GM12892 (cell line): Measurements from ENCODE around the gene LCOR.

Source experiments
- DNase-seq: peaks from one replicate; pipeline ENCODE4 v3.0.0; 2011; ENCODE audit not compliant: insufficient read length
- FAIRE-seq: peaks from 2 replicates; lab custom pipeline; 2011; peaks lifted over from hg19 to GRCh38; lab: Jason Lieb, UNC
- POLR2A ChIP-seq: IDR thresholded peaks from 2 replicates; pipeline ENCODE4 v1.6.1; 2011; ENCODE audit warnings: low read depth, low read length, control low read depth
- POLR2AphosphoS5 ChIP-seq: IDR thresholded peaks from 2 replicates; pipeline ENCODE4 v1.6.1; 2011; ENCODE audit warnings: low read depth, low read length, control low read depth
- TAF1 ChIP-seq: IDR thresholded peaks from 2 replicates; pipeline ENCODE4 v1.6.1; 2011; ENCODE audit warnings: low read depth, mild to moderate bottlenecking, control low read depth, low read length, borderline replicate concordance

The LCOR gene

DNA sequence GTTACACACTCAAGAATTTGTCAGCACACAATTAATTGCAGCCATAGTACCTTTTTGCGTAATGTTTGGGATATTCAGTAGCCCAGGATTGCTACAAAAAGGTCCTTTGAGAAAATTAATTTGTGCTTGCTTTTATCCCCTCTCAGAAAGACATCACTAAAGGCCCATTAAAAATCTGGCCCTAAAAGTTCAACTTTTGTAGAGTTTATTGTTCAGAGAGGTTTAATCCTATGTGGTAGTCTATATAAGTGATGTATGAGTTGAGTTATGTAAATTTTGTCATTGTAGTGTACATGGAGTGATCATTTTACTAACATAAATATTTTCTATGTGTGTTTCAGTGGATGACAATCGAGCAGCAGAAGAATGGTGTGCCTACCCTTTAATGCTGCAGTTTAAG, 126.0 kb downstream of the LCOR start:
- TF ChIP-seq TAF1 (no peak), POLR2AphosphoS5 (no peak), POLR2A (no peak)
- FAIRE-seq: no peak
- DNase-seq: no peak

DNA sequence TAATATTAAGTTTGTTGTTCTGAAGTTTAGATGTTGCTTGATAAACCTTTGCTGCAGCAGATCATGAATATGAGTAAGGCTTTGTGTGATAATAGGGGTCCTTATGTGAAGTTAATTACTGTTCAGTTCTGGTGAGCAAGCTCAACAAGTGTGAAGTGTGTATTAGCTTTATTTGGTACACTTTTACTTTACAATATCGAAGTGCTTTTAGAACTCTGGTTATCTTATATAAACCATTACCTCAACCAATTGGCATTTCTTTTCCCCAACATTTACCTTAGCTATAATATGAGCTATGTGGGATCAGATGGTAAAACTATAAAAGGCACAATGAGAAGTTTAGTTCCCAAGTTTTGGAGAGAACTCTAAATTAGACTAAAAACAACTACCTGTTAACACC, 127.6 kb downstream of the LCOR start:
- DNase-seq: no peak
- TF ChIP-seq POLR2AphosphoS5: no peak
- TF ChIP-seq POLR2A: no peak
- no peak for TF ChIP-seq TAF1
- no peak for FAIRE-seq

DNA sequence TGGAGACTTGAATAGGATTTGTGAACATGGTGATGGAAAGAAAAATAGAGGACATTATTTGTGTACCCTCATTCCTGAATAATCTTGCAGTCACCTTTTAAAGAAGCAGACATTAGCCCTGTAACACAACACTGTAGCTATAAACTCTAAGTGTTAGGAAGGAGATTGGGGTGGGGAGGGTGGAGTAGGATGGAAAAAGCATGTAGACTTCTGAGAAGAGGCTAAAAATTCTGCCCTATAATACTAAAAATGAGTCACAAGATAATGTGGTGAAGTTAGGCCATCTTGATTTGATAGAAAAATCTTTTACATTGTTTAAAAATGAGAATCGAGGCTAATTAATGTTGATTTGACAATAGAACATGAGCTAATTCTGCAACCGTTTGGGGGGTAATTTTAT, 128.8 kb downstream of the LCOR start:
- TF ChIP-seq TAF1 (no peak), POLR2A (no peak), POLR2AphosphoS5 (no peak)
- DNase-seq: no peak
- FAIRE-seq: no peak

DNA sequence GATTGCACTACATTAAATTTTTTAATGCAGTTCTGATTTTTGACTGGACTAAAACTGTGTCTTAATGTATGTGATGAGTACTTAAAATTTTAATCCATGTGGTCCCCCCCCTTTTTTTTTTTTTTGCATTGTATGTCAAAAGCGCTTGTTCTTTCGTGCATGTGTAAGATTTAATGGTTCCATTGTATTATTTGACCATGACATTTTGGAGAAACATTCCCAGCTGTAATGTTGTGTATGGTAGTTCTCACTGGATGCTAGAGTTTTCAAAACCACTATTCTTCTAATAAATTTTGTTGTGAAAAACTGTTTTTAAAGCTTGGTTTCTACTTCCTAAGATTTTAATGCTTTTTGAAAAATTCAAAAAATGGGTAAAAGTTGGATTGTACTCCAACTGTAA, 132.0 kb downstream of the LCOR start:
- no peak for FAIRE-seq
- TF ChIP-seq POLR2AphosphoS5 (no peak), POLR2A (no peak), TAF1 (no peak)

DNA sequence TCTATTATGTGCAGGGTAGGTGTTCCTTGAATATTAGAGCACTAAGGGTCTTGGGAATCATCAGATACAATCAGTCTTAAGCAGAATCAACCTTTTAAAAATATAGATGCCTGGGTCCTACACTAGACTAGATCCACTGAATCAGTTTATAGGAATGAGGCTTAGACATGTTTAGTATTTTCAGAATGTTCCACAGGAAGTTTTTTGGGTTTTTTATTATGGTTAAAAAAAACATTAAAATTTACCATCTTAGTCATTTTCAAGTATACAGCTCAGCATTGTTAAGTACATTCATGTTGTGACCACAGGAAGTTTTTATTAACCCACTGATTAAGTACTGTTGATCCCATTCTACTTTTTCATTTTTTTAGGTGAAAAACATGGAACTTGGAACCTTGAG, 135.7 kb downstream of the LCOR start:
- FAIRE-seq: no peak
- DNase-seq: no peak
- TF ChIP-seq TAF1 (no peak), POLR2AphosphoS5 (no peak), POLR2A (no peak)

More for the DNA sequence above, 132.0 kb downstream of the LCOR start:
- DNase-seq: no peak

DNA sequence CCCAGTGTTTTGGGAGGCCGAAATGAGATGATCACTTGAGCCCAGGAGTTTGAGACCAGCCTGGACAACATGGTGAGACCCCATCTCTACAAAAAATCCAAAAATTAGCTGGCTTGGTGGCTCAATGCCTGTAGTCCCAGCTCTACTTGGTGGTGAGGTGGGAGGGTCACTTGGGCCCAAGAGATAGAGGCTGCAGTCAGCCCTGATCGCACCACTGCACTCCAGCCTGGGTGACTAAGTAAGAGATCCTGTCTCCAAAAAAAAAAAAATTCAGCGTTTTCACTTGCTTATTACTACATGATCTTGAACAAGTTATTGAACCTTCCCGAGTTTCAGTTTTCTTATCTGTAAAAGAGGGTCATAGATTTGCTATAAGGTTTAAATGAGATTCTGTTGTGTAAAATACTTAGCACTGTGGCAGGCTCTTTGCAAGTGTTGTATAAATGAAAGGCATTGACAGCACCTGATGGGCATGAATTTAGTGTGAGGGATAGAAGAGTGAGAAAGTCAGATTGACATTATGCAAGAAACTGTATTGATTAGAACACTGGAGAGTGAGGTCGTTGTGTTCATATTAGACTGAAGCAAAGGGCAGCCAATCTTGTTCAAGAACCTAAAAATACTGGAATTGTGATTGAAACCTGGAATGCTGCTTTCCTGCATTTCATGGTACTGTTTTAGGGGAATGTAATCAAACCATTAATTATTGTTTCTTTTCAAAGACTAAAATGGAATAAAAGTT, 136.8 kb downstream of the LCOR start:
- FAIRE-seq (no peak), DNase-seq (no peak)
- no peak for TF ChIP-seq POLR2A
- no peak for TF ChIP-seq POLR2AphosphoS5
- TF ChIP-seq TAF1: no peak

DNA sequence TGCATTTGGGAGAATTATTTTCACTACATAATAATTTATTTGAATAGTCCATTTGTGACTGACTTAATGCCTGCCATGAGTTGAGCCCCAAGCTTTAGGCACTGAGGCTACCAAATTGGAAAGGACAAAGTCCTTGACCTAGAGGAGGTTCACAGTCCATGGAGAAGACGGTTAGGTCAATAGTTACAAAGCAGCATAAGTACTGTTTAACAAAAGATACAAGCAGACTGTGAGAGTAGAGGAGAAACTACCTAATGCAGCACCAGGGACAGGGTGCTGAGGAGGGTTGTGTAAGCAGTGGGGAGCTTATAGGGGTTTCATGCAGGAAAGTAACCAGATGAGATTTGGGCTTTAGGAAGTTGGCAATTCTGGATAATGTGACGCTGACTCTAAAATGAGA, 139.2 kb downstream of the LCOR start:
- DNase-seq (no peak), FAIRE-seq (no peak)
- TF ChIP-seq POLR2A (no peak), POLR2AphosphoS5 (no peak), TAF1 (no peak)

DNA sequence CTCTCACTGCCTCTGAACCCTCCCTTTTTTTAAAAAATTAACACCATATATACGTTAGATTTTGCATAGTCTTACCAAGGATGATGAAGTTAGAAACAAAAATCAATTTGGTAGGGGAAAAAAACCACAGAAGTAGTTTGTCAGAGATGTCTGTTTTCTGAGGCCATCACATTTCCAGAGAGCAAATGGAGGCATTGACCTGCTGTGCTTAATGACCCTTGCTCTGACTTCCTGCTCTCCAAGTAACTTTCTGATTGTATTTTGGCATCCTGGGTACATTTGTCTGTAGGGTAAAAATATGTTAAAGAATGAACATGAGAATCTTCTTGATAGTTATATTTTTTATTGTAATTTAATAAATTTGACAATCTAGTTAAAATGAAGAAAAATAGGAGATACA, 140.2 kb downstream of the LCOR start:
- DNase-seq: no peak
- TF ChIP-seq POLR2AphosphoS5: no peak
- TF ChIP-seq TAF1: no peak
- no peak for TF ChIP-seq POLR2A
- FAIRE-seq: no peak

DNA sequence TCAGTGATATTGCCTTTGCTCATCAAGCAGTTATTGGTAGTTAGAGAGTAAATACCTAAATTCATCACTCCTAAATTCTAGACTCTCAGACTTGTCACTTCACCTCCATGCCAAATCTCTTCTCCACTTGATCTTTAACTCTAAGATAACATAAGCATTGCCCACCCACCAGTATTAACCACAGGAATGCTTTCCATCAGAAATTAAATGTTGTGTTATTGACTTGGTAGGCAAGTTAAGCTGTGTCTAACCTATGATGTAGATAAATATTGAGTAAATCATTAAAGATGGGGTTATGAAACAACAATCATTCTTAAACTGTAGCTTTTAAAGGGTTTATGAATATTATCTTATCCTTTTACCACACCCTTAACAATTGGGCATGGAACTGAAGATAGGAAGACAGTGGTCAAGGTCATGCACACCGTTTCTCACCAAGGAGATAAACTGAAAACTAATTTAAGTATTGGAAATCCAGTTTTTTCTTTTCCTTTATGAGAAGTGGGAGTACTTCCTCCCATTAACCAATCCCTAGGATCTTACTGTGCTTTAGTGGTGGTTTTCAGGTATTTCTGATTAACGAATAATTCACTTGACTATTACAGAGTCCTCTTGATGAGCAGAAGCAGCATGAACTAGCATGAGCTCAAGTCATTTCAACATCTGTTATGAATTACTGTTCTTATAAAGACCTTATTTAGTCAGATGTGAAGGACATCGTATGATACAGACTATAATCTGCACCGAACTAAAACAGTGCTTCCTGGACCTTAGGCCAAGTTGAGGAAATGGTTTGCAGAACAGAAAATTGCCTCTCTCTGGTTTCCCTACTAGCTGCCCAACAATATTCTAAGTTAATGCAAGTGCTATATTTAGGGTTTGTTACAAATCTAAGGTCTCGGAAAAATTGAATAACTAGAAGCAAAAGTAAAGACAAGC, 142.0 kb downstream of the LCOR start:
- no peak for TF ChIP-seq POLR2AphosphoS5
- TF ChIP-seq TAF1: no peak
- TF ChIP-seq POLR2A: no peak
- no peak for DNase-seq
- peak; percentile 69 for FAIRE-seq

DNA sequence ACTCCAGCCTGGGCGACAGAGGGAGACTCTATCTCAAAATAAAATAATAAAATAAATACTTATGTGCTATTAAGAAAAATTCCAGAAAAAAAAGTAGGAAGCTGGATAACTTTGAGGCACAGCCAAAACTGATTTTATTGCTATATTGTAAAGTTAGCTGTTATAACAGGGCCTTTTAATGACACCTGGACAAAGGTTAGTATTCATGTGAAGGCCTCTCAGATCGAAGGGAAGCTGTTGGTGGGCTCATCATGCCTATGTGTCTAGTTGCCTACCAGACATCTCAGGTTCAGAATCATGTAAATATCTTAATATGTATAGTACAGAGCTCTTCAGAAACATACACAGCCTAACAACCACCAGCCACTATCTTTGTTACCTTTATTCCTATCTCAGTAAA, 143.0 kb downstream of the LCOR start:
- DNase-seq (no peak), FAIRE-seq (no peak)
- TF ChIP-seq TAF1 (no peak), POLR2AphosphoS5 (no peak), POLR2A (no peak)

DNA sequence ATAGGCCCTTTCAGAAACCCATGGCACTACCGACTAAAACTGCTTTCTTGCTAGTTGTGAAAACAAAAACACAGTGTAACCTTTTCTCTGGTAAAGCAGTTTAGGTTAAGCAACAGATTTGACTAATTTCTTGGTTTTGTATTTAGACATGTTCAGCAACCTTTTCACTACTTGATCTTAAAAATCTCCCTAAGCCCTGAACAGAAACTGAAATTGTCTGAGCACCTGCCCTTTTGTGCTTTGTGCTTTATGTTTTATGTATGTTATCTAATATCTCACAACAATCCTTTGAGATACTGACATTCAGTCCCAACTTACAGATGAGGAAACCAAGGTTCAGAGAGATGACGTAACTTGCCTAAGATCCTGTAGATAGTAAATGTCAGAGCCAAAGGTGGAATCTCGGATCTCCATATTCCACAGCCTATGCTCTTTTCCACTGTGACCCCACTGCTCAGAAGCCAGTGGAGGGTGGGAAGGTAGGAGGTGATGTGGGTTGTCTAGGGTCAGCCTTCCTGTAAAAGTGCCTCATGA, 146.6 kb downstream of the LCOR start:
- TF ChIP-seq TAF1 (no peak), POLR2A (no peak), POLR2AphosphoS5 (no peak)
- DNase-seq (no peak), FAIRE-seq (peak; percentile 90)
